IMR-90 (cell line): Measurements from ENCODE around the gene LDLRAD4. TPM values are rescaled to one million over a fixed set of nuclear protein-coding genes. Genes with fewer than 3 reads are reported as not detected.

Experiments
- ATAC-seq: fragments of 200-7000 bp; cut with Tn5 transposase; 2 replicates; pipeline ENCODE4 v1.9.1; 2020; ENCODE audit warnings: low read depth, mild to moderate bottlenecking, moderate library complexity
- BruUV-seq: library from RNA; stranded (reverse); fragments of 400-500 nt; replicated peaks from 2 replicates; lab custom pipeline; 2021; lab: Mats Ljungman, UMichigan
- CTCF ChIA-PET: fragments of 300-600 bp; formaldehyde crosslinking; extraction: SDS; loops from one replicate; lab custom pipeline; 2021; ENCODE audit warnings: antibody characterized with exemption; lab: Yijun Ruan, JAX
- POLR2A ChIA-PET: fragments of 300-600 bp; sonication (Branson Sonifier 250); formaldehyde crosslinking; loops from one replicate; lab custom pipeline; 2022; ENCODE audit warnings: antibody characterized with exemption; ENCODE audit not compliant: unreplicated experiment; lab: Charles Lee
- DNase-seq: peaks from one replicate; pipeline ENCODE4 v3.0.0; 2013
- H2AFZ ChIP-seq: replicated peaks from 2 replicates; pipeline ENCODE3; 2013; ENCODE audit warnings: low read length, mild to moderate bottlenecking; ENCODE audit not compliant: poor library complexity
- H2AK5ac ChIP-seq: 2 replicates; pipeline ENCODE4 v1.6.1; 2013; ENCODE audit warnings: low read depth, low read length, inconsistent platforms
- H2AK9ac ChIP-seq: replicated peaks from 2 replicates; pipeline ENCODE3; 2013; ENCODE audit warnings: mild to moderate bottlenecking, low read depth, low read length, moderate library complexity; ENCODE audit not compliant: poor library complexity
- H2BK120ac ChIP-seq: 2 replicates; pipeline ENCODE4 v1.6.1; 2013; ENCODE audit warnings: low read depth, low read length, inconsistent platforms
- H2BK15ac ChIP-seq: 3 replicates; pipeline ENCODE4 v1.6.1; 2013; ENCODE audit warnings: low read depth, low read length, inconsistent platforms
- H2BK20ac ChIP-seq: 2 replicates; pipeline ENCODE4 v1.6.1; 2013; ENCODE audit warnings: low read depth, mild to moderate bottlenecking, inconsistent platforms, low read length, moderate library complexity
- H2BK5ac ChIP-seq: 2 replicates; pipeline ENCODE4 v1.6.1; 2013; ENCODE audit warnings: mild to moderate bottlenecking, low read depth, low read length, inconsistent platforms; ENCODE audit not compliant: poor library complexity, severe bottlenecking
- H3K14ac ChIP-seq: replicated peaks from 2 replicates; pipeline ENCODE4 v1.6.1; 2013; ENCODE audit warnings: low read depth, low read length, inconsistent platforms
- H3K18ac ChIP-seq: 2 replicates; pipeline ENCODE4 v1.6.1; 2013; ENCODE audit warnings: low read depth, low read length, control low read depth
- H3K23ac ChIP-seq: 2 replicates; pipeline ENCODE4 v1.6.1; 2013; ENCODE audit warnings: low read depth, low read length, inconsistent platforms
- H3K27ac ChIP-seq: 2 replicates; pipeline ENCODE4 v1.5.1; 2013; ENCODE audit warnings: mild to moderate bottlenecking, control low read depth, low read length; ENCODE audit not compliant: insufficient read depth
- H3K27me3 ChIP-seq: 2 replicates; pipeline ENCODE4 v1.6.1; 2013; ENCODE audit warnings: low read length; ENCODE audit not compliant: control insufficient read depth, insufficient read depth
- H3K36me3 ChIP-seq: 2 replicates; pipeline ENCODE4 v1.6.1; 2013; ENCODE audit warnings: low read length, mixed read lengths; ENCODE audit not compliant: control insufficient read depth, insufficient read depth
- H3K4ac ChIP-seq: 2 replicates; pipeline ENCODE4 v1.6.1; 2013; ENCODE audit warnings: low read depth, low read length, inconsistent platforms
- H3K4me1 ChIP-seq: 2 replicates; pipeline ENCODE4 v1.6.1; 2013; ENCODE audit warnings: low read length, mixed read lengths; ENCODE audit not compliant: control insufficient read depth, insufficient read depth
- H3K4me2 ChIP-seq: 2 replicates; pipeline ENCODE4 v1.6.1; 2013; ENCODE audit warnings: low read depth, mild to moderate bottlenecking, control low read depth, low read length, moderate library complexity
- H3K4me3 ChIP-seq: 2 replicates; pipeline ENCODE4 v1.5.1; 2013; ENCODE audit warnings: low read depth, mild to moderate bottlenecking, control low read depth, low read length, moderate library complexity; ENCODE audit not compliant: insufficient read depth
- H3K56ac ChIP-seq: 2 replicates; pipeline ENCODE4 v1.6.1; 2013; ENCODE audit warnings: low read length, inconsistent platforms; ENCODE audit not compliant: insufficient read depth; ENCODE audit errors: extremely low read depth
- H3K79me1 ChIP-seq, 2 experiments: 2 replicates each; pipeline ENCODE4 v1.6.1; 2013; ENCODE audit warnings: low read length in 2 of 2, inconsistent platforms in 1 of 2, low read depth in 1 of 2
- H3K9ac ChIP-seq: 2 replicates; pipeline ENCODE4 v1.6.1; 2013; ENCODE audit warnings: low read depth, low read length, control low read depth
- H3K9me1 ChIP-seq: 2 replicates; pipeline ENCODE4 v1.6.1; 2013; ENCODE audit warnings: low read length, inconsistent platforms; ENCODE audit not compliant: insufficient read depth
- H3K9me3 ChIP-seq: 2 replicates; pipeline ENCODE4 v1.6.1; 2013; ENCODE audit warnings: low read length; ENCODE audit not compliant: control insufficient read depth, insufficient read depth
- H4K20me1 ChIP-seq: 2 replicates; pipeline ENCODE4 v1.6.1; 2013; ENCODE audit warnings: low read length, inconsistent platforms; ENCODE audit not compliant: insufficient read depth
- H4K5ac ChIP-seq: 2 replicates; pipeline ENCODE4 v1.6.1; 2013; ENCODE audit warnings: mild to moderate bottlenecking, low read depth, low read length, control low read depth
- H4K8ac ChIP-seq, 2 experiments: 2 replicates each; pipeline ENCODE4 v1.6.1; 2013; ENCODE audit warnings: low read depth in 2 of 2, low read length in 2 of 2, control low read depth in 1 of 2, inconsistent platforms in 1 of 2
- H4K91ac ChIP-seq: 2 replicates; pipeline ENCODE4 v1.6.1; 2013; ENCODE audit warnings: low read depth, low read length, inconsistent platforms; ENCODE audit not compliant: insufficient read depth
- CEBPB ChIP-seq: IDR thresholded peaks from 2 replicates; pipeline ENCODE4 v1.6.1; 2012; ENCODE audit warnings: low read depth, low read length, improper control_type of control experiment
- FOS ChIP-seq: fragments of 150-350 bp; IDR thresholded peaks from 2 replicates; pipeline ENCODE4 v1.6.1; 2016; ENCODE audit warnings: low read depth, low read length
- MAZ ChIP-seq: IDR thresholded peaks from 2 replicates; pipeline ENCODE4 v1.6.1; 2012; ENCODE audit warnings: low read depth, mild to moderate bottlenecking, low read length, improper control_type of control experiment, moderate library complexity, borderline replicate concordance
- MXI1 ChIP-seq: IDR thresholded peaks from 2 replicates; pipeline ENCODE4 v1.6.1; 2012; ENCODE audit warnings: low read depth, mild to moderate bottlenecking, low read length, moderate library complexity, borderline replicate concordance
- NFE2L2 ChIP-seq: fragments of 150-350 bp; IDR thresholded peaks from 2 replicates; pipeline ENCODE4 v1.6.1; 2016; ENCODE audit warnings: low read depth, mild to moderate bottlenecking, low read length
- POLR2A ChIP-seq: IDR thresholded peaks from 2 replicates; pipeline ENCODE4 v1.6.1; 2012; ENCODE audit warnings: mild to moderate bottlenecking, low read depth, low read length
- RFX5 ChIP-seq: IDR thresholded peaks from 2 replicates; pipeline ENCODE4 v1.8.0; 2012; ENCODE audit warnings: low read depth, mild to moderate bottlenecking, low read length, moderate library complexity
- SMC3 ChIP-seq: fragments of 150-350 bp; IDR thresholded peaks from 2 replicates; pipeline ENCODE4 v1.6.1; 2016; ENCODE audit warnings: low read depth, mild to moderate bottlenecking, antibody characterized with exemption, low read length, moderate library complexity
- WGBS, 2 experiments: methylation state at CpG; one replicate each; pipeline versions ENCODE4 v1.1.5 to v1.1.7; 2013; ENCODE audit warnings: missing lambda C conversion rate in 2 of 2; ENCODE audit not compliant: insufficient read length in 1 of 2; ENCODE audit errors: extremely low coverage in 2 of 2; 5-methylcytosine and 5-hydroxymethylcytosine counted together
- dilution Hi-C: fragments of 300-500 bp; cut with HindIII; formaldehyde crosslinking; loops from one replicate; pipeline ENCODE4 v1.14.3; 2018; ENCODE audit warnings: low sequenced_read_pairs; ENCODE audit not compliant: unreplicated experiment
- in situ Hi-C: fragments of 300-500 bp; cut with MboI; formaldehyde crosslinking; loops from 3 replicates; pipeline ENCODE4 v1.14.3; 2019; ENCODE audit warnings: low sequenced_read_pairs, inconsistent platforms, mixed read lengths
- intact Hi-C: fragments of 100-400 bp; cut with micrococcal nuclease; formaldehyde crosslinking; loops from 2 replicates; pipeline ENCODE4 v1.10.0; 2022
- polyA plus RNA-seq, 3 experiments: library from polyadenylated mRNA; depleted of rRNA; stranded (reverse); fragments of >200 nt; gene quantifications; 2 replicates each; pipeline ENCODE4 v1.2.3, GENCODE V29; 2012; ENCODE audit warnings: low replicate concordance in 1 of 3
- total RNA-seq: library from RNA; depleted of rRNA; stranded (reverse); fragments of >200 nt; gene quantifications from 2 replicates; pipeline ENCODE4 v1.2.3, GENCODE V29; 2012
- TF ChIP-seq, protein P1 (sequence below): fragments of 150-350 bp; IDR thresholded peaks from 2 replicates; pipeline ENCODE4 v1.6.1; 2016; ENCODE audit warnings: low read depth, mild to moderate bottlenecking, low read length, moderate library complexity, borderline replicate concordance
- TF ChIP-seq, protein P2 (sequence below): conservative IDR thresholded peaks from 2 replicates; pipeline ENCODE4 v1.5.1; 2012; ENCODE audit warnings: mild to moderate bottlenecking, low read depth, low read length, improper control_type of control experiment
- TF ChIP-seq, protein P3 (sequence below): fragments of 150-350 bp; IDR thresholded peaks from 2 replicates; pipeline ENCODE4 v1.6.1; 2017; ENCODE audit warnings: mild to moderate bottlenecking, antibody characterized with exemption, low read length, low read depth

The LDLRAD4 gene
- total and polyA plus RNA-seq, 2 of the 4 experiments (the other 2 are of a cell fraction), result not detected

DNA sequence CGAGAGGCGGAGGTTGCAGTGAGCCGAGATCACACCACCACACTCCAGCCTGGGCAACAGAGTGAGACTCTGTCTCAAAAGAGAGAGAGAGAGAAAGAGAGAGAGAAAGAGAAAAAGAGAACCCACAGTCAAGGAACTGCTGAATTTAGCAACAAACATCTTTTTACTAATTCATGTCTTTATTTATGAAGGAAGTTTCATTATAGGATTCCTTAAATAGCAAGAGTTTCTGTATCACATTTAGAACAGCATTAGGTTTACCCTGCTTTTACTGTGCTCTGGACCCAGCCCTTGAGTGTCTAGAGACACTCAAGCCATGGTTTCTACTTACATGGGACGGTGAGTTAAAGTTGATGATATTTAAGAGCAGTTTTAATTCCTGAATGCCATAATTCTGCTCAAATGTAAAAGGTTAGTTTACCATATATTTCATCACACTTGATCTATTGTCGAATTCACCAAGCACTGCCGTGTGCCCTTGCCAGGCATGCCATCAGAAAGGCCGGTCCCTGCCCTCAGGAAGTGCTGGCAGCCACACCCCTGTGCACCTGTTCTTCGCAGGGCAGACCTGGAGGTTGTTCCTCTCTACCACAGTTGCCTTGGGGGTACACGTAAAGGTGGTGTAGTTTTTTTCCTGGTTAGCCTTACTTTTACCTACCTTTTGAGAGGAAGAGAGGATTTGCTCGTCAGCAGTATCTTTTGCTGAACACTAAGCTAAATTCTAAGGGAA lies 153.3 kb downstream of the LDLRAD4 start:
- peaks cover 2% of the 10 kb centered on the region; the same call in 1 of the 2 replicates for H3K27me3 ChIP-seq
- no peak overlapping the region for H2BK20ac ChIP-seq
- no peak for TF ChIP-seq SMC3
- TF ChIP-seq, protein P1, sequence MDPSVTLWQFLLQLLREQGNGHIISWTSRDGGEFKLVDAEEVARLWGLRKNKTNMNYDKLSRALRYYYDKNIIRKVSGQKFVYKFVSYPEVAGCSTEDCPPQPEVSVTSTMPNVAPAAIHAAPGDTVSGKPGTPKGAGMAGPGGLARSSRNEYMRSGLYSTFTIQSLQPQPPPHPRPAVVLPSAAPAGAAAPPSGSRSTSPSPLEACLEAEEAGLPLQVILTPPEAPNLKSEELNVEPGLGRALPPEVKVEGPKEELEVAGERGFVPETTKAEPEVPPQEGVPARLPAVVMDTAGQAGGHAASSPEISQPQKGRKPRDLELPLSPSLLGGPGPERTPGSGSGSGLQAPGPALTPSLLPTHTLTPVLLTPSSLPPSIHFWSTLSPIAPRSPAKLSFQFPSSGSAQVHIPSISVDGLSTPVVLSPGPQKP, result no peak
- TF ChIP-seq, protein P2, sequence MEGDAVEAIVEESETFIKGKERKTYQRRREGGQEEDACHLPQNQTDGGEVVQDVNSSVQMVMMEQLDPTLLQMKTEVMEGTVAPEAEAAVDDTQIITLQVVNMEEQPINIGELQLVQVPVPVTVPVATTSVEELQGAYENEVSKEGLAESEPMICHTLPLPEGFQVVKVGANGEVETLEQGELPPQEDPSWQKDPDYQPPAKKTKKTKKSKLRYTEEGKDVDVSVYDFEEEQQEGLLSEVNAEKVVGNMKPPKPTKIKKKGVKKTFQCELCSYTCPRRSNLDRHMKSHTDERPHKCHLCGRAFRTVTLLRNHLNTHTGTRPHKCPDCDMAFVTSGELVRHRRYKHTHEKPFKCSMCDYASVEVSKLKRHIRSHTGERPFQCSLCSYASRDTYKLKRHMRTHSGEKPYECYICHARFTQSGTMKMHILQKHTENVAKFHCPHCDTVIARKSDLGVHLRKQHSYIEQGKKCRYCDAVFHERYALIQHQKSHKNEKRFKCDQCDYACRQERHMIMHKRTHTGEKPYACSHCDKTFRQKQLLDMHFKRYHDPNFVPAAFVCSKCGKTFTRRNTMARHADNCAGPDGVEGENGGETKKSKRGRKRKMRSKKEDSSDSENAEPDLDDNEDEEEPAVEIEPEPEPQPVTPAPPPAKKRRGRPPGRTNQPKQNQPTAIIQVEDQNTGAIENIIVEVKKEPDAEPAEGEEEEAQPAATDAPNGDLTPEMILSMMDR, result no peak
- TF ChIP-seq RFX5, result no peak
- no peak for TF ChIP-seq NFE2L2
- no peak for TF ChIP-seq FOS
- no peak for TF ChIP-seq POLR2A
- TF ChIP-seq MXI1, result no peak
- no peak for TF ChIP-seq CEBPB
- TF ChIP-seq, protein P3, sequence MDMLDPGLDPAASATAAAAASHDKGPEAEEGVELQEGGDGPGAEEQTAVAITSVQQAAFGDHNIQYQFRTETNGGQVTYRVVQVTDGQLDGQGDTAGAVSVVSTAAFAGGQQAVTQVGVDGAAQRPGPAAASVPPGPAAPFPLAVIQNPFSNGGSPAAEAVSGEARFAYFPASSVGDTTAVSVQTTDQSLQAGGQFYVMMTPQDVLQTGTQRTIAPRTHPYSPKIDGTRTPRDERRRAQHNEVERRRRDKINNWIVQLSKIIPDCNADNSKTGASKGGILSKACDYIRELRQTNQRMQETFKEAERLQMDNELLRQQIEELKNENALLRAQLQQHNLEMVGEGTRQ, result no peak
- TF ChIP-seq MAZ, result no peak
- no peak overlapping the region for H2AK5ac ChIP-seq
- DNase-seq, result no peak
- H3K27ac ChIP-seq, result no peak overlapping the region
- no TSS peak for BruUV-seq
- ChIA-PET POLR2A (no interaction called here), CTCF (no interaction called here)
- no peak overlapping the region for H3K9ac ChIP-seq
- H2AFZ ChIP-seq, result no peak overlapping the region
- no peaks in the 10 kb centered on the region for H4K20me1 ChIP-seq
- no CpG with 5 or more reads among the region's 10 CpGs for WGBS, 2 experiments
- 0 out of 2 replicates have a peak, but pooled peaks cover 3% of the 10 kb centered on the region for H3K9me1 ChIP-seq
- H3K36me3 ChIP-seq, result no peaks in the 10 kb centered on the region
- no peak overlapping the region for H3K4me3 ChIP-seq
- H2AK9ac ChIP-seq, result no peak overlapping the region
- intact Hi-C loops (no loop called here), in situ Hi-C loops (no loop called here), dilution Hi-C loops (no loop called here)
- H3K4me2 ChIP-seq, result no peak overlapping the region
- no peaks in the 10 kb centered on the region for H3K4me1 ChIP-seq
- H3K4ac ChIP-seq, result no peak overlapping the region
- no peak overlapping the region for H4K8ac ChIP-seq
- H3K9me3 ChIP-seq, result no peaks in the 10 kb centered on the region
- H3K79me1 ChIP-seq, result no peaks in the 10 kb centered on the region
- no peak overlapping the region for H4K91ac ChIP-seq
- no peak overlapping the region for H2BK15ac ChIP-seq
- ATAC-seq, result no peak
- no peak overlapping the region for H3K18ac ChIP-seq
- H3K14ac ChIP-seq, result no peak overlapping the region
- H4K5ac ChIP-seq, result no peak overlapping the region
- no peak overlapping the region for H2BK5ac ChIP-seq
- no peak overlapping the region for H2BK120ac ChIP-seq
- H3K56ac ChIP-seq, result no peak overlapping the region
- H3K23ac ChIP-seq, result no peak overlapping the region
